HAP-1 (cell line): ENCODE results near the gene CAMK1D.
"Not testable (repeated sequence)": the region's sequence is repeated elsewhere in the genome, so short reads cannot be mapped to it uniquely, and the experiment has no call there.

Experiments used
- DNase-seq, 2 experiments: peaks; one replicate each; pipeline ENCODE4 v3.0.0-alpha.2; 2016 to 2020; ENCODE audit warnings: low spot score in 2 of 2
- H3K27me3 ChIP-seq: fragments of 250-450 bp; sonication (Bioruptor Pico); 2 replicates; pipeline ENCODE4 v1.5.1; 2020; ENCODE audit warnings: low read depth, mild to moderate bottlenecking, moderate library complexity
- H3K36me3 ChIP-seq: fragments of 250-450 bp; sonication (Bioruptor Pico); replicated peaks from 2 replicates; pipeline ENCODE4 v1.5.1; 2020; ENCODE audit warnings: mild to moderate bottlenecking
- H3K4me1 ChIP-seq: fragments of 250-450 bp; sonication (Bioruptor Pico); 2 replicates; pipeline ENCODE4 v1.5.1; 2020; ENCODE audit warnings: mild to moderate bottlenecking
- H3K4me3 ChIP-seq: fragments of 250-450 bp; sonication (Bioruptor Pico); 2 replicates; pipeline ENCODE4 v1.5.1; 2020; ENCODE audit warnings: mild to moderate bottlenecking, moderate library complexity
- H3K9me3 ChIP-seq: fragments of 250-450 bp; sonication (Bioruptor Pico); 2 replicates; pipeline ENCODE4 v1.5.1; 2020; ENCODE audit warnings: mild to moderate bottlenecking, moderate library complexity
- in situ Hi-C: fragments of 300-500 bp; cut with MboI; formaldehyde crosslinking; loops from 3 replicates; pipeline ENCODE4 v1.14.3; 2020; ENCODE audit warnings: low sequenced_read_pairs, inconsistent platforms, mixed read lengths

The CAMK1D gene

DNA sequence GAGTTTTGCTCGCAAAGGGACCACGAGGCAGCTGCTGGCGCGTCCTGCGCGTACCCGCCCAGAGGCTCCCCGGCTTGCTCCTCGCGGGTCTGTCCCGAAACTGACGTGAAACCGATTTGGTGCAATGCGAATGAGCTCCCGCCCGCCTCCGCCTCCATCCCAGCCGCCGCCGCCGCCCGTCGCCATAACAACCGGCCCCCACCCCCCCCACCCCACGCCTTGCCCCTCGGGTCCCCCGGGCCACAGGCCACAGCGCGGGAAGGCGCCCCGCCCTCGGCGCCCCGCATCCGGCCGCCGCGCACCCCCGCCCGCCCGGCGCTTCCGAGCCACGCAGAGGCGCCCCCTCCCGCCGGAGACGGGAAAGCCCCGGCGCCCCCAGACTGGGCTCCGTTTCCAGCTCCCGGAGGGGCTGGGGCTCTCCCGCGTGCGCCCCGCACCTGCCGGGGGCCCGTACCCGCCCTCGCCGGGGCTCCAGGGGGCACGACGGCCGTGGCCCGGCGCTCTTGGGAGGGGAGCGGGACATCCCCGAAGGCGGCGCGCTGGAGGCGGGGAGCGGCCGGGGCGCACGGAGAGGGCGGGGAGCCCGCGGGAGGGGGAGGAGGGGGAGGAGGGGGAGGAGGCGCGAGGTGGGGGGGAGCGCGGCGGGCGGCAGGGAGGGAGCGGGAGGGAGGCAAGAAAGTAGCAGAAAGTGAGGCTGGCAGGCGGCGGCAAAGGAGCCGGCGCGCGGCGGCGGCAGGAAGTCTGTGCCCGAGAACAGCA lies at the start of gene CAMK1D:
Gene CAMK1D (plus strand): TSS at position 678 of the 759 bp plus-strand sequence.
- Histone ChIP-seq H3K4me3 (peak within 1 kb of the TSS; percentile 57), H3K9me3 (no peaks in the 10 kb centered on the region), H3K4me1 (peaks cover 2% of the 10 kb centered on the region; the same call in 1 of the 2 replicates), H3K36me3 (no peaks in the 10 kb centered on the region), H3K27me3 (no peaks in the 10 kb centered on the region)
- peak; percentile 63 to 88 for DNase-seq
- in situ Hi-C loops = no loop called here

DNA sequence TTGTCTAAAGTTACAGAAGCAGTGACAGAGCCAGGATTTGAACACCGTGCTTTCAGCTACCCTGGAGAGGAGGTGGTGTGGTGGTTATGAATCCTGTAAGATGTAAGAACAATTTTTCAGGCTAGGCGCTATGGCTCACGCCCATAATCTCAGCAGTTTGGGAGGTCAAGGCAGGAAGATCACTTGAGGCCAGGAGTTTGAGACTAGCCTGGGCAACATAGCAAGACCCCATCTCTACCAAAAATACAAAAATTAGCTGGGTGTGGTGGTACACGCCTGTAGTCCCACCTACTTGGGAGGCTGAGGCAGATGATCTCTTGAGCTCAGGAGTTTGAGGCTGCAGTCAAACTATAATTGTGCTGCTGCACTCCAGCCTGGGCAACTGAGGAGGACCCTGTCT lies 48.3 kb upstream of the CAMK1D start:
- H3K36me3 ChIP-seq, in situ Hi-C loops, DNase-seq, H3K9me3 ChIP-seq, H3K4me1 ChIP-seq, H3K4me3 ChIP-seq, H3K27me3 ChIP-seq: not testable (repeated sequence)

DNA sequence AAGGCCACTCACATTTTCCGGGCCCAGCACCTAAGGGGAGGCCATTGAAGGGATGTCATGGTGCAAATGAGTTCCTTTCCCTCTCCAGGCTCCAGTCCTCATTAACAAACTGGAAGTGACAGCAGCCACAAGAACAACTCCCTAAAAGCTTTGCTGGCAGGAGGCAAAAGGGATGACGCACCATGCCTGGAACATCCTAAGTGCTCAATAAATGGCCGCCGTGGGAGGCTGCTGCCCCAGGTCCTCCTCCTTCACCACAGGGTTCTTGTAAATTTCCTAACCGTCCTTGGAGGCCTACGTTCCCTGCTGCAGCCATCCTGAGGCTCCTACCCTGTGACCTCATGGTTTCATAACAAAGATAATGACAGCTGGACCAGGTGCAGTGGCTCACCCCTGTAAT lies 41.3 kb upstream of the CAMK1D start:
- H3K27me3 ChIP-seq = no peaks in the 10 kb centered on the region
- H3K4me3 ChIP-seq = no peak overlapping the region
- no peaks in the 10 kb centered on the region for H3K4me1 ChIP-seq
- in situ Hi-C loops = no loop called here
- H3K36me3 ChIP-seq = no peaks in the 10 kb centered on the region
- H3K9me3 ChIP-seq = no peaks in the 10 kb centered on the region
- no peak for DNase-seq

DNA sequence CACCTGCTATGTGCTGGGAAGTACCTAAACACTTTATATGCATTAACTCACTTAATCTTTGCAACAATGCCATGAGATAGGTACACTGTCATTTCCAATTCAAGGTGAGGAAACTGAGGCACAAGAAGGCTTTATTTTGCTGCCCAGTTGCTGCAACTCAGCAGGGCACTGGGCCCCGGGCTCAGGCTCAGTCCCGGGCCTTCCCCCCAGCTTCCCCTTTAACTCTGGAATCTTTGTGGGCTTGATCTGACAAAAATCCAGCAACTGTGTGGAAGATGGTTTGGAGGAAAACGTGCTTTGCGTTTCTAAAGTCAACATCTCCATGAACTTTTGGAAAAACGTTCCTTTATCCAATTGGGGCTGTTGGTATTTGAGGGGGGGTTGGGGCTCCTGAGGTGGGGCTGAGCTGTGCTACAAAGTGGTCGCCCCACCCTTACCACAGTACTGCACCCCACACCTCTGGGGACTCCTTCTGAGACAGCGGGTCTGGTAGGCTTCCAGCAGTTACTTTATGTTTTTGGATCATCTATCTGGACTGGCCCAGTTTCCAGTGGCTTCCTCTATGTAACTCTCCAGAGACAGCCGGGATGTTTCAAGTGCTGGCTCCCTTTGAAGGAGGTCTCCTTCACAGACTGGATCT lies 40.5 kb upstream of the CAMK1D start:
- H3K4me3 ChIP-seq = no peak overlapping the region
- H3K36me3 ChIP-seq = no peaks in the 10 kb centered on the region
- in situ Hi-C loops = no loop called here
- no peaks in the 10 kb centered on the region for H3K9me3 ChIP-seq
- H3K4me1 ChIP-seq = no peaks in the 10 kb centered on the region
- H3K27me3 ChIP-seq = no peaks in the 10 kb centered on the region
- no peak for DNase-seq

DNA sequence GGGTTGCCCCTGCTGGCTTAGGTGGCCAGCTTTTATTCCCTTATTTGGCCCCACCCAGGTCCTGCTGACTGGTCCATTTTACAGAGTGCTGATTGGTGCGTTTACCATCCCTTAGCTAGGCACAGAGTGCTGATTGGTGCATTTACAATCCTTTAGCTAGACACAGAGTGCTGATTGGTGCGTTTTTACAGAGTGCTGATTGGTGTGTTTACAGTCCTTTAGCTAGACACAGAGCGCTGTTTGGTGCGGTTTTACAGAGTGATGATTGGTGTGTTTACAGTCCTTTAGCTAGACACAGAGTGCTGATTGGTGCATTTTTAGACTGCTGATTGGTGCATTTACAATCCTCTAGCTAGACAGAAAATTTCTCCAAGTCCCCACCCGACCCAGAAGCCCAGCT lies 39.6 kb upstream of the CAMK1D start:
- H3K9me3 ChIP-seq, H3K4me3 ChIP-seq, H3K36me3 ChIP-seq, H3K27me3 ChIP-seq, in situ Hi-C loops, H3K4me1 ChIP-seq, DNase-seq: not testable (repeated sequence)

DNA sequence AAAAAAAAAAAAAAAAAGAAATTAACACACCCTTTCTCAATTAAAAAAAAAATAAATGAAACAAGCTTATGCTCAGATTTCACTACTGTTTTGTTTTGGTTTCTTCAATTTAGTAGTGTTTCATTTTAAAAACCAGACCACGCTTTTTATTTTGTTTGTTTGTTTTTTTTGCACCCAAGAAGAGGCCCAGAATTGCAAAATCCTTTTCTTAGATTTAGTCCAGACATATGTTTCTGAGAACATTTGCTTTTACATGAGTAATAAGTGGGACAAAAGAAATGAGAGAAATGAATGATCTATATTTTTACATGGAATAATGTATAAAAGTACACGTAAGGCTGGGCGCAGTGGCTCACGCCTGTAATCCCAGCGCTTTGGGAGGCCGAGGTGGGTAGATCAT lies 34.5 kb upstream of the CAMK1D start:
- in situ Hi-C loops = no loop called here
- Histone ChIP-seq H3K4me3 (no peak overlapping the region), H3K9me3 (no peaks in the 10 kb centered on the region), H3K36me3 (no peaks in the 10 kb centered on the region), H3K4me1 (no peaks in the 10 kb centered on the region), H3K27me3 (no peaks in the 10 kb centered on the region)
- DNase-seq = no peak

DNA sequence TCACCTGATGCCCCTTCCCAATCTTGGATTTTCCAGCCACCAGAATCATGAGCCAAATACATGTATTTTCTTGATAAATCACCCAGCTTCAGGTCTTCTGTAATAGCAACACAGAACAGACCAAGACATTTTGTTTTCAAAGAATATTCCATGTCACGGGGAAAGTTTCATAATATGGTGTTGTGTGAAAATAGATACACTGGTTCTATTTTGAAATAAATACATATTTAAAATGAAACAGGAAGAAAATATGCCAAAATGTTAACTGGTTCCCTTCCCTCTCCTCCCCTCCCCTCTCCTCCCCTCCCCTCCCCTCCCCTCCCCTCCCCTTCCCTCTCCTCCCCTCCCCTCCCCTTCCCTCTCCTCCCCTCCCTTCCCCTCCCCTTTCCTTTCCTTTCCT lies 30.3 kb upstream of the CAMK1D start:
- no peaks in the 10 kb centered on the region for H3K36me3 ChIP-seq
- in situ Hi-C loops = no loop called here
- H3K4me3 ChIP-seq = no peak overlapping the region
- no peaks in the 10 kb centered on the region for H3K27me3 ChIP-seq
- H3K4me1 ChIP-seq = no peaks in the 10 kb centered on the region
- no peak for DNase-seq
- no peaks in the 10 kb centered on the region for H3K9me3 ChIP-seq

DNA sequence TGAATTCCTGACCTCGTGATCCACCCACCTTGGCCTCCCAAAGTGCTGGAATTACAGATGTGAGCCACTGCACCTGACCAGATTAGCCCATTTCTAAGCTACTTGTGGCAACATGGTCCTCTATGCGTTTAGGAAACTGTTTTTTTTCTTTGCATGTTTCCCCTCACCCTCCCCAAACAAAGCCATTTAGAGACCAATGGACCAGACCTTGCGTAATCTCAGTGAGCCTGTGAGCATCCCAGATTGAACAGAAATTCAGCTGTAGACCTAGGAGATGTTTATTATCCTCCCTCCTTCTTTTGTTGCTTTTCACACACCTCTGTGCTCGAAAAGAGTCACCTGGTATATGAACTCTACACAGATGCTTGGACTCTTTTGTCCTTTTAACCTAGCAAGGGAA lies 28.5 kb upstream of the CAMK1D start:
- in situ Hi-C loops = no loop called here
- no peaks in the 10 kb centered on the region for H3K27me3 ChIP-seq
- no peaks in the 10 kb centered on the region for H3K9me3 ChIP-seq
- H3K4me1 ChIP-seq = peaks cover 2% of the 10 kb centered on the region; the same call in 1 of the 2 replicates
- H3K4me3 ChIP-seq = no peak overlapping the region
- no peak for DNase-seq
- no peaks in the 10 kb centered on the region for H3K36me3 ChIP-seq

DNA sequence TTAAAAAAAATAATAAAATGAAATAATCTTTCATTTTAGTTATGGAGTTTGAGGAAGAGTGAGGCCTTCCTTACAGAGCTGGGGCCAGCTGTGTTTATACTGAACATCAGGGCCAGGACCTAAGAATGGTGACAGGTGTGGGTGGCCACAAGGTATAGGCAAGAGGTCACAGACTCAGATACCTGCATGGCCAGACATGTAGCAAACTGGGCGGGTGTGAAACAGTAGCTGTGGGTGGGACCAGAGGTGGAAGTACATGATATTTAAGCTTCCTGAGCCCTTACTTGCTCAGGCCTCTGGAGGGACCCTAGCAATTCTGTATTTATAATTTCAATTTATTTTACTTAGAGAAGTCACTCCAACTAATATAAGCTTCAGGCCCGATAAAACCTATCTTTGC lies 27.7 kb upstream of the CAMK1D start:
- Histone ChIP-seq H3K4me3 (no peak overlapping the region), H3K36me3 (no peaks in the 10 kb centered on the region)
- in situ Hi-C loops = no loop called here

DNA sequence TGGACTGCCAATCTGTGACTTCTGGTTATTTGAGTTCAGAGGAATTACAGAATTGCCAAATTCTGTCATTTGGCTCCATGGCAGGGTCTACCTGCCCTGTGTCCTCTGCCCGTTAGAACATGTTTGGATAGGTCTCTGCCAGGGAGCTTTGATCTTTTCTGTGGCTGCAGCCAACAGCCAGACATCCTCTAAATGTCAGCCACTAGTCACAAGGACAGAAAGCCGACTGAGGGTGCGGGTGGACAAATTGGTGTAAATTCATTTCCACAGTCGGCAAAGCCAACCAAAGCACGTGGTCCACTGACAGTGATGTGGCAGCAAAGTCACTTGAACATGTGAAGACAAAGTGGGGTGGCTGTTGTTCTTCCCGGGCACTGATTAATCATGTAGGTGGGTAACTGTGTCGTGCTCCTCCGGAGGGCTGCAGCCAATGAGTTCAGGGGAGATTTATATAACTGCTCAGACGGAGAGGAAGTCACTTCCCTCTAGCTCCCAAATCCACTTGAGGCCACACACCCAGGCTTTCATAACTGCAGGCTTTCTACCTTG lies 26.7 kb upstream of the CAMK1D start:
- in situ Hi-C loops = no loop called here

More for the DNA sequence above, 27.7 kb upstream of the CAMK1D start:
- H3K27me3 ChIP-seq = no peaks in the 10 kb centered on the region
- no peak for DNase-seq
- peaks cover 5% of the 10 kb centered on the region; the same call in 1 of the 2 replicates for H3K4me1 ChIP-seq
- no peaks in the 10 kb centered on the region for H3K9me3 ChIP-seq

DNA sequence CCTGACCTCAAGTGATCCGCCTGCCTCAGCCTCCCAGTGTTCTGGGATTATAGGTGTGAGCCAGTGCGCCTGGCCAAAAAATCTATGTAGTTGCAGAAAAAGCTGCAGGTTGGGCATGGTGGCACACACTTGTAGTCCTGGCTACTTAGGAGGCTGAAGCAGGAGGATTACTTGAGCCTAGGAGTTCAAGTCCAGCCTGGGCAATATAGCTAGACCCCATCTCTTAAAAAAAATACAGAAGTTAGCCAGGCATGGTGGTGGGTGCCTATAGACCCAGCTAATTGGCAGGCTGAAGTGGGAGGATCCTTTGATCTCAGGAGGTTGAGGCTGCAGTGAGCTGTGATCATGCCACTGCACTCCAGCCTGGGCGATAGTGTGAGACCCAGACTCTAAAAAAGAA lies 24.8 kb upstream of the CAMK1D start:
- in situ Hi-C loops = no loop called here
- no peak for DNase-seq

More for the DNA sequence above, 26.7 kb upstream of the CAMK1D start:
- Histone ChIP-seq H3K27me3 (no peaks in the 10 kb centered on the region), H3K36me3 (no peaks in the 10 kb centered on the region), H3K9me3 (no peaks in the 10 kb centered on the region), H3K4me3 (no peak overlapping the region), H3K4me1 (peaks cover 5% of the 10 kb centered on the region; the same call in 1 of the 2 replicates)
- no peak for DNase-seq

DNA sequence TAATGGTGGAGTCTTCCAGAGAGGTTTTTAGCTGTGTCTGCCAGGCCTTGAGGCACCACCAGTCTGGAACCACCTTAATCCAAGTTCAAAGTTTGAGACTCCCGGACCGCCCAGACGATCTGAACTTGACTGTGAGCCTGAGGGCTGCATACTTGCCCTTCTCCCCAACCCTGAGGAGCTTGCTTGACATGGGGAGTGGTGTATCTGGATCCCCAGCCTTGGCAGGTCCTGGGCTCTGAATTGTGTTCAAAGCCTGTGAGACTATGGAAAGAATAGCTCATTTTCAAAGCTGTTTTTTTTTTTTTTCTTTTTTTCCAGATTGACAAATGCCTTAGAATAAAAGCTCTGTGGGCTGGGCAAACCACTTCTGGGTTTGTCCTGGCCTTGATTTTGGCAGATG lies 22.3 kb upstream of the CAMK1D start:
- Histone ChIP-seq H3K4me3 (no peak overlapping the region), H3K4me1 (peaks cover 5% of the 10 kb centered on the region; the same call in 1 of the 2 replicates), H3K9me3 (no peaks in the 10 kb centered on the region), H3K27me3 (no peaks in the 10 kb centered on the region), H3K36me3 (no peaks in the 10 kb centered on the region)
- in situ Hi-C loops = no loop called here
- no peak for DNase-seq

More for the DNA sequence above, 24.8 kb upstream of the CAMK1D start:
- H3K4me3 ChIP-seq = no peak overlapping the region
- peaks cover 5% of the 10 kb centered on the region; the same call in 1 of the 2 replicates for H3K4me1 ChIP-seq
- no peaks in the 10 kb centered on the region for H3K27me3 ChIP-seq
- no peaks in the 10 kb centered on the region for H3K9me3 ChIP-seq
- no peaks in the 10 kb centered on the region for H3K36me3 ChIP-seq

DNA sequence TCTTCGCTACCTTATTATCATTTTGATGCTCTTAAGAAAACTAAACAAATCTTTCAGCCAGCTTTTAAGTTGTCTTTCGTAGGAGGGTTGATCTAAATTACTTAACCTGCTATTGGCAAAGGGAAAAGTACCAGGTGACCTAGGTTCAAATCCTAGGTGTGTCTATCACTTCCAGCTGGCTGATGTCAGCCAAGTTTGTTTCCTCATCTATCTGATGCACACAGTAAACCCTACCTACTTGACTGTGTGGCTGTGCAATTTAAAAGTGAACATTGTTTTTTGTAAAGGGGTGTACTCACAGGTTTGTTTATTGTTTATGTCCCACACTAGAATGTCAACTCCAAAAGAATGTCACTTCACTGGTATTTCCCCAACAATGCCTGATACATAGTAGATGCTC lies 21.9 kb upstream of the CAMK1D start:
- in situ Hi-C loops = no loop called here
- no peak for DNase-seq
- Histone ChIP-seq H3K4me1 (peaks cover 5% of the 10 kb centered on the region; the same call in 1 of the 2 replicates), H3K9me3 (no peaks in the 10 kb centered on the region), H3K36me3 (no peaks in the 10 kb centered on the region), H3K27me3 (no peaks in the 10 kb centered on the region), H3K4me3 (no peak overlapping the region)

DNA sequence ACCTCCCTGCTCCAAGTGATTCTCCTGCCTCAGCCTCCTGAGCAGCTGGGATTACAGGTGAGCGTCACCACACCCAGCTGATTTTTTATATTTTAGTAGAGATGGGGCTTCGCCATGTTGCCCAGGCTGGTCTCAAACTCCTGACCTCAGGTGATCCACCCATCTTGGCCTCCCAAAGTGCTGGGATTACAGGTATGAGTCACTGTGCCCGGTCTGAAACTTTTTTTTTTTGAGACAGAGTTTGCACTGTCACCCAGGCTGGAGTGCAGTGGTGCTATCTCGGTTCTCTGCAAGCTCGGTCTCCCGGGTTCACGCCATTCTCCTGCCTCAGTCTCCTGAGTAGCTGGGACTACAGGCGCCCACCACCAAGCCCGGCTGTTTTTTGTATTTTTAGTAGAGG lies 21.0 kb upstream of the CAMK1D start:
- H3K27me3 ChIP-seq, H3K9me3 ChIP-seq, H3K4me3 ChIP-seq, DNase-seq, H3K4me1 ChIP-seq, H3K36me3 ChIP-seq, in situ Hi-C loops: not testable (repeated sequence)
